DMS79 (cell line): Measurements from ENCODE around the gene RHBDD1.

ENCODE experiments used
- DNase-seq: peaks from one replicate; lab custom pipeline; 2025; lab: John Stamatoyannopoulos, UW

The RHBDD1 gene

GRCh38 chr2:226916669-226917068 is 80.8 kb downstream of the RHBDD1 start:
- no peak for DNase-seq

GRCh38 chr2:226932443-226932842 is 96.6 kb downstream of the RHBDD1 start:
- no peak for DNase-seq

GRCh38 chr2:226934546-226935201 is 98.8 kb downstream of the RHBDD1 start:
- no peak for DNase-seq

GRCh38 chr2:226943862-226944620 is 108.2 kb downstream of the RHBDD1 start:
- DNase-seq = no peak

- DNase-seq = no peak
Observed at GRCh38 chr2:226953206-226953605, 117.4 kb downstream of the RHBDD1 start.

GRCh38 chr2:226953826-226954225 is 118.0 kb downstream of the RHBDD1 start:
- no peak for DNase-seq

GRCh38 chr2:226956659-226957058 is 120.8 kb downstream of the RHBDD1 start:
- DNase-seq = no peak

GRCh38 chr2:226959418-226959817 is 123.6 kb downstream of the RHBDD1 start:
- no peak for DNase-seq

- DNase-seq = no peak
Observed at GRCh38 chr2:226962176-226962773, 126.4 kb downstream of the RHBDD1 start.

GRCh38 chr2:226963528-226963927 is 127.7 kb downstream of the RHBDD1 start:
- DNase-seq = no peak

- no peak for DNase-seq
Observed at GRCh38 chr2:226965376-226965775, 129.5 kb downstream of the RHBDD1 start.

GRCh38 chr2:226969417-226970080 is 133.7 kb downstream of the RHBDD1 start:
- no peak for DNase-seq

GRCh38 chr2:226970362-226970761 is 134.5 kb downstream of the RHBDD1 start:
- no peak for DNase-seq

GRCh38 chr2:226971084-226971483 is 135.2 kb downstream of the RHBDD1 start:
- no peak for DNase-seq

GRCh38 chr2:226971770-226972169 is 135.9 kb downstream of the RHBDD1 start:
- no peak for DNase-seq

GRCh38 chr2:226973816-226974215 is 138.0 kb downstream of the RHBDD1 start:
- DNase-seq = no peak

- DNase-seq = no peak
Observed at GRCh38 chr2:226977775-226978190, 141.9 kb downstream of the RHBDD1 start.

- DNase-seq = no peak
Observed at GRCh38 chr2:226978300-226978699, 142.4 kb downstream of the RHBDD1 start.

GRCh38 chr2:226979004-226979403 is 143.2 kb downstream of the RHBDD1 start:
- no peak for DNase-seq

GRCh38 chr2:226981791-226982326 is 146.0 kb downstream of the RHBDD1 start:
- DNase-seq = no peak

- DNase-seq = no peak
Observed at GRCh38 chr2:226983895-226984749, 148.3 kb downstream of the RHBDD1 start.
